GM12891 (cell line): ENCODE measurements around the gene ZNF597.

ENCODE experiments used
- PAX5 ChIP-seq: IDR thresholded peaks from 2 replicates; pipeline ENCODE4 v1.6.1; 2011; ENCODE audit warnings: low read length, moderate library complexity, mild to moderate bottlenecking; ENCODE audit not compliant: insufficient read depth, severe bottlenecking
- POLR2A ChIP-seq: IDR thresholded peaks from 2 replicates; pipeline ENCODE4 v1.6.1; 2011; ENCODE audit warnings: low read depth, low read length, control low read depth
- POLR2AphosphoS5 ChIP-seq: IDR thresholded peaks from 2 replicates; pipeline ENCODE4 v1.6.1; 2011; ENCODE audit warnings: low read depth, low read length, control low read depth
- TAF1 ChIP-seq: IDR thresholded peaks from 2 replicates; pipeline ENCODE4 v1.6.1; 2011; ENCODE audit warnings: low read depth, low read length, control low read depth

GRCh38 chr16:3454631-3455147 is 11.4 kb upstream of the ZNF597 start:
- no peak for TF ChIP-seq PAX5
- no peak for TF ChIP-seq POLR2A
- TF ChIP-seq POLR2AphosphoS5: no peak
- TF ChIP-seq TAF1: no peak
